Trophoblast cell (in vitro differentiated cells and primary cell): ENCODE measurements around the gene AMER2. TPM values are rescaled to one million over a fixed set of nuclear protein-coding genes. Genes with fewer than 3 reads are reported as not detected.

Experiments used
- DNase-seq, 2 donors: peaks; one replicate each; pipeline ENCODE4 v3.0.0-alpha.2; 2016
- H2AFZ ChIP-seq: 2 replicates; pipeline ENCODE4 v1.6.1; 2013; ENCODE audit warnings: low read length, moderate library complexity, mild to moderate bottlenecking; ENCODE audit not compliant: insufficient read depth, poor library complexity
- H2AK5ac ChIP-seq: 2 replicates; pipeline ENCODE4 v1.6.1; 2013; ENCODE audit warnings: mild to moderate bottlenecking, low read length
- H2BK120ac ChIP-seq: 2 replicates; pipeline ENCODE4 v1.6.1; 2013; ENCODE audit warnings: low read length, mild to moderate bottlenecking, moderate library complexity; ENCODE audit not compliant: insufficient read depth, poor library complexity
- H2BK12ac ChIP-seq: 2 replicates; pipeline ENCODE4 v1.6.1; 2013; ENCODE audit warnings: mild to moderate bottlenecking, low read length, moderate library complexity
- H2BK5ac ChIP-seq: 2 replicates; pipeline ENCODE4 v1.6.1; 2013; ENCODE audit warnings: low read length, low read depth, moderate library complexity, mild to moderate bottlenecking; ENCODE audit not compliant: poor library complexity
- H3K14ac ChIP-seq: 2 replicates; pipeline ENCODE4 v1.6.1; 2013; ENCODE audit warnings: mild to moderate bottlenecking, low read length
- H3K18ac ChIP-seq: 2 replicates; pipeline ENCODE4 v1.6.1; 2013; ENCODE audit warnings: mild to moderate bottlenecking, low read length
- H3K23ac ChIP-seq: 2 replicates; pipeline ENCODE4 v1.6.1; 2013; ENCODE audit warnings: low read length
- H3K27ac ChIP-seq: 2 replicates; pipeline ENCODE4 v1.5.1; 2013; ENCODE audit warnings: low read depth, mild to moderate bottlenecking, inconsistent platforms, low read length, moderate library complexity
- H3K27me3 ChIP-seq: 2 replicates; pipeline ENCODE4 v1.6.1; 2013; ENCODE audit warnings: inconsistent platforms, mild to moderate bottlenecking, low read length, moderate library complexity; ENCODE audit not compliant: insufficient read depth
- H3K36me3 ChIP-seq, 2 experiments: 1 replicate in 1 of 2; 2 replicates in 1 of 2; pipeline ENCODE4 v1.6.1; 2013; ENCODE audit warnings: low read length in 2 of 2, mild to moderate bottlenecking in 2 of 2, moderate library complexity in 1 of 2; ENCODE audit not compliant: insufficient read depth in 2 of 2, control insufficient read depth in 1 of 2
- H3K4ac ChIP-seq: 2 replicates; pipeline ENCODE4 v1.6.1; 2013; ENCODE audit warnings: low read depth, mild to moderate bottlenecking, low read length, moderate library complexity
- H3K4me1 ChIP-seq, 2 experiments: 1 replicate in 1 of 2; 2 replicates in 1 of 2; pipeline ENCODE4 v1.6.1; 2013; ENCODE audit warnings: low read length in 2 of 2, mild to moderate bottlenecking in 2 of 2, moderate library complexity in 1 of 2; ENCODE audit not compliant: insufficient read depth in 2 of 2, control insufficient read depth in 1 of 2
- H3K4me2 ChIP-seq: 2 replicates; pipeline ENCODE4 v1.6.1; 2013; ENCODE audit warnings: inconsistent platforms, mild to moderate bottlenecking, low read length, moderate library complexity
- H3K4me3 ChIP-seq: 2 replicates; pipeline ENCODE4 v1.5.1; 2013; ENCODE audit warnings: mild to moderate bottlenecking, low read depth, low read length, inconsistent platforms
- H3K79me1 ChIP-seq: one replicate; pipeline ENCODE4 v1.6.1; 2013; ENCODE audit warnings: low read length
- H3K79me2 ChIP-seq: 2 replicates; pipeline ENCODE4 v1.6.1; 2013; ENCODE audit warnings: low read length, mild to moderate bottlenecking; ENCODE audit not compliant: control insufficient read depth, insufficient read depth, poor library complexity
- H3K9ac ChIP-seq: 2 replicates; pipeline ENCODE4 v1.6.1; 2013; ENCODE audit warnings: mild to moderate bottlenecking, low read length
- H3K9me3 ChIP-seq: 2 replicates; pipeline ENCODE4 v1.6.1; 2013; ENCODE audit warnings: low read depth, mild to moderate bottlenecking, control low read depth, inconsistent platforms, low read length; ENCODE audit not compliant: insufficient read depth
- H4K12ac ChIP-seq: 2 replicates; pipeline ENCODE4 v1.6.1; 2013; ENCODE audit warnings: low read depth, mild to moderate bottlenecking, low read length, moderate library complexity
- H4K8ac ChIP-seq: 2 replicates; pipeline ENCODE4 v1.6.1; 2013; ENCODE audit warnings: low read depth, mild to moderate bottlenecking, low read length, moderate library complexity
- H4K91ac ChIP-seq: one replicate; pipeline ENCODE4 v1.6.1; 2013; ENCODE audit warnings: low read depth, mild to moderate bottlenecking, low read length, moderate library complexity
- WGBS: extraction: QIAGEN DNeasy Blood & Tissue Kit; methylation state at CpG from one replicate; pipeline ENCODE4 v1.1.7; 2013; ENCODE audit warnings: missing lambda C conversion rate; ENCODE audit not compliant: insufficient read length, insufficient coverage; ENCODE audit errors: extremely low coverage; 5-methylcytosine and 5-hydroxymethylcytosine counted together
- polyA plus RNA-seq: library from polyadenylated mRNA; stranded (reverse); fragments of 200-250 nt; gene quantifications from 2 replicates; pipeline ENCODE4 v1.2.3, GENCODE V29; 2013

AMER2 gene, protein sequence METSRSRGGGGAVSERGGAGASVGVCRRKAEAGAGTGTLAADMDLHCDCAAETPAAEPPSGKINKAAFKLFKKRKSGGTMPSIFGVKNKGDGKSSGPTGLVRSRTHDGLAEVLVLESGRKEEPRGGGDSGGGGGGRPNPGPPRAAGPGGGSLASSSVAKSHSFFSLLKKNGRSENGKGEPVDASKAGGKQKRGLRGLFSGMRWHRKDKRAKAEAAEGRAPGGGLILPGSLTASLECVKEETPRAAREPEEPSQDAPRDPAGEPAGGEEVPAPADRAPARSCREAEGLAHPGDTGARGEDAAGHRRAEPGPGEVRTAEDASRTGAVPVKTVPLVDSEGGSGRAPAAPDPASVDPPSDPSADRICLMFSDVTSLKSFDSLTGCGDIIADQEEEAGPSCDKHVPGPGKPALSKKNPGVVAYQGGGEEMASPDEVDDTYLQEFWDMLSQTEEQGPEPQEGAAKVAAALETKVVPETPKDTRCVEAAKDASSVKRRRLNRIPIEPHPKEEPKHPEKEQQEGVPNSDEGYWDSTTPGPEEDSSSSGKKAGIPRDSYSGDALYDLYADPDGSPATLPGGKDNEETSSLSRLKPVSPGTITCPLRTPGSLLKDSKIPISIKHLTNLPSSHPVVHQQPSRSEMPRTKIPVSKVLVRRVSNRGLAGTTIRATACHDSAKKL
- polyA plus RNA-seq = 0.85 and 1.0 TPM in 2 replicates

DNA sequence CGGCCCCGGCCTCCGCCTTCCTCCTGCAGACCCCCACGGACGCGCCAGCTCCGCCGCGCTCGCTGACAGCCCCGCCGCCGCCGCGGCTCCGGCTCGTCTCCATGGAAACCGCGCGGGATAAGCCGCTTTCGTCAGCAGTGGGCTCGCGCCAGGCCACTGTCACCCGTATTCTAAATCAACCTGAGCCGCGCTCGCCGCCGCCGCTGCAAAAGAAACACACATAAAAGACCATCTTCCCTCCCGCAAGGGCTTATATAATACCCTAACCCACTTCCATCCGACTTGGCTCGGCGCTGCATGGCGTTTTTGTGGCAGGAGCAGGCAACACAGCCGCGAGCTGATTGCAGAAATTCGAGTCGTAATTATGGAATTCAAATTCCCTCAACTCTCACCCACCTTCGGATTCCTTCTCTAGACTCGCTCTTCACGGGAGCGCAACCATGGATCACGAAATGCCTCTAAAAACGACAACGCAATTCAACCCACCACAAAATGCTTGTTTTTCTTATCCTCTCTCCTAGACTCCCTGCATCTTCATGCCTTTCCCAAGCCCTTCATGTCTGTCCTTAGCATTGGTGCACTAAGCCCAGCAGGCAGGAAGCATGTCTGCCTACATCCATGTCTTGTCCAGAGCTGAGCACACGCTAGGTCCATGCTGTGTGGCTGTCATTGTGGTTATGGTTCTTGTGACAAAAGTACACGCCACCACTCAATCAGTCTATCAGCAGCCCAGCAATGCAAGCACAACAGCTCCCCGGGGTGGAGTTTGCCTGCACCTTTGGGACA, at the start of gene AMER2:
AMER2 (minus strand) TSS at position 772 of the 786 bp plus-strand sequence; CDS start at position 103, 669 bp downstream.
- no peak within 1 kb of the TSS for H4K8ac ChIP-seq
- H3K9ac ChIP-seq = peak within 1 kb of the TSS; percentile 14
- H4K91ac ChIP-seq = no peak within 1 kb of the TSS
- H2AK5ac ChIP-seq = no peak within 1 kb of the TSS
- peak; percentile 3 to 39 for DNase-seq
- H3K18ac ChIP-seq = no peak within 1 kb of the TSS
- H3K14ac ChIP-seq = no peak within 1 kb of the TSS
- H2BK120ac ChIP-seq = no peak within 1 kb of the TSS
- H3K27me3 ChIP-seq = peaks cover 3% of the 10 kb centered on the region
- no peak within 1 kb of the TSS for H4K12ac ChIP-seq
- H3K27ac ChIP-seq = no peak within 1 kb of the TSS
- H3K23ac ChIP-seq = no peak within 1 kb of the TSS
- H2BK12ac ChIP-seq = no peak within 1 kb of the TSS
- peaks cover 10% of the 10 kb centered on the region for H3K79me1 ChIP-seq
- H3K4ac ChIP-seq = no peak within 1 kb of the TSS
- peak within 1 kb of the TSS; percentile 49 for H2AFZ ChIP-seq
- peaks cover 2 to 11% of the 10 kb centered on the region in 2 experiments for H3K4me1 ChIP-seq
- H3K4me3 ChIP-seq = peak within 1 kb of the TSS; percentile 68
- WGBS = no CpG with 5 or more reads among the region's 50 CpGs
- H3K79me2 ChIP-seq = peaks cover 4% of the 10 kb centered on the region
- peak within 1 kb of the TSS; percentile 92 for H3K4me2 ChIP-seq
- H3K36me3 ChIP-seq = no peaks in the 10 kb centered on the region
- no peak within 1 kb of the TSS for H2BK5ac ChIP-seq
- H3K9me3 ChIP-seq = peaks cover 5% of the 10 kb centered on the region

DNA sequence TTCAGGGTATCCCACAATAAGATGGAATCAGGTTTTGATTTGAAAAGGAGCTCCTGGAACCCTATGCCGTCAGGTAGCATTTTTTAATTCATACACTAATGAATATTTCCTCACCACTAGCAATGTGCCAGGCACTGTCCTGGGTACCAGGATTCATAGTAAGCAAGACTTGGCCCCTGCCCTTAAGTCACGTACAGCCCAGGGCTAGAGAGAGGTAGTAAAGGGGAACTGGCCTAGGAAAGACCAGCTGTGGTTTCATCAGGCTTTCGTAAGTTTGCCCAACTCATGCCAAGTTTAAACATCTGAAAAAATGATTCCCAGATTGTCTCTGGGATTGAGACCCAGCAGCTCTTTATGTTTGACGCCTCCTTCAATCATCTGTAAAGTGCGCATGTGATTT, 45.9 kb upstream of the AMER2 start:
- Histone ChIP-seq H3K79me2 (no peaks in the 10 kb centered on the region), H3K4ac (no peak overlapping the region), H3K79me1 (no peaks in the 10 kb centered on the region), H3K14ac (no peak overlapping the region), H2BK120ac (no peak overlapping the region), H4K91ac (no peak overlapping the region), H2AFZ (no peak overlapping the region), H3K4me3 (no peak overlapping the region), H3K36me3 (no peaks in the 10 kb centered on the region), H4K8ac (no peak overlapping the region), H2AK5ac (no peak overlapping the region), H3K4me1 (peaks cover 4 to 12% of the 10 kb centered on the region in 2 experiments), H3K9me3 (peaks cover 3% of the 10 kb centered on the region), H3K23ac (no peak overlapping the region), H3K27ac (no peak overlapping the region), H3K27me3 (no peaks in the 10 kb centered on the region), H4K12ac (no peak overlapping the region), H2BK5ac (no peak overlapping the region), H3K4me2 (no peak overlapping the region), H3K9ac (no peak overlapping the region), H2BK12ac (no peak overlapping the region), H3K18ac (no peak overlapping the region)
- no CpG with 5 or more reads among the region's 5 CpGs for WGBS
- DNase-seq = no peak

DNA sequence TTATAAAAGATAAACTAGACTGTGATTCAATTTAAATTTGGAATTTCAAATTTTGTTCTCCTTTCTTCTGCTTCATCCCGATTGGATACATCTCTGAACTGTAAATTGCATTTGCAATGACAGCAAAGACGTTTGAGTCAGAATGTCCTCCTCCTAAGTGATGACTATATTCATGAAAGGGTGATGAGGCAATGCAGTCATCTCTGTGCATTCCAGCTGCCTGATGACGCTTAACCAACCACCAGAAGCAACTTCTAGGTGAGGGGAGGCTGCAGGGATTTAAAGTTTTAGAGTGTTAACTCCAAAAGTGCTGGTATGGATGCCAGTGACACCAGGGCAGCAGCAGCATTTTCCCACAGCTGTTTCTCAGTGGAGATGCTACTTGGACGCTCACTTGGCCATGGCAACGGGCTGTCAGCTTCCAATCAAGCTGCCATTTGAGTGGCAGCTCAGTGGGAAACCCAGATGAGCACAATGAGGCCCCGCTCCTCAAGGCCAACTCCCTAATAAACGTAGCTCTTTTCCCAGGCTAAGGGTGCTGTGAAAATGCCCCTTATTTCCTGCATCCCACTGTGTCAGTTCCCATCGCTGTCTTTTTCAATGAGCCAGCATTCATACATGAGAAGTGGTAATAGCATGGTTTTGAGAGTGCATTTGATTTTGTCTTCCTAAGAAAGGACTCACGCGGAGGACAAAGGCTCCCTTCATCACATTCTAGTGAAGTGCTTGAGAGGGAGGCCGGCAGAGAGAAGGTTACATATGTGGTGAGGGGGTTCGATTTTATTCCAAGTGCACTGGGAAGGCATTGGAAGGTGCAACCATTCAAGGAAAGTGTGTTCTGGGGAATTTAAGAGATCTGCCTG, 45.2 kb upstream of the AMER2 start:
- no peak overlapping the region for H2AK5ac ChIP-seq
- no peak overlapping the region for H3K23ac ChIP-seq

DNA sequence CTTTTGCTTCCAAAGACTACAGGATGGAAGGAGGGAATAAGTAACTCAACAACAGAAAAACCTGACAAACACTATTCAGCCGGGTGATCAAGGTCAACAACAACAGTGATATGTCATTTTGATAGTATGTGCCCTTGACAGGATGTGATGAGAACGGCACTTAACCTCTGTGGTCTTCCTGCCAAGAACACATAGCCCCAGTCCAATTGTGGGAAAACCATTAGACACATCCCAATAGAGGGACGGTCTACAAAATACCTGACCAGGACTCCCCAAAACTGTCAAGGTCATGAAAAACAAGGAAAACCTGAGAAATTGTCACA, 43.1 kb upstream of the AMER2 start:
- no CpG with 5 or more reads among the region's 3 CpGs for WGBS

More for the DNA sequence above, 45.2 kb upstream of the AMER2 start:
- Histone ChIP-seq H4K91ac (no peak overlapping the region), H3K4me3 (no peak overlapping the region), H3K9ac (no peak overlapping the region), H4K8ac (no peak overlapping the region), H3K4me1 (peaks cover 4 to 12% of the 10 kb centered on the region in 2 experiments), H3K27me3 (no peaks in the 10 kb centered on the region), H2BK120ac (no peak overlapping the region), H3K79me1 (no peaks in the 10 kb centered on the region), H2AFZ (no peak overlapping the region), H2BK5ac (no peak overlapping the region), H2BK12ac (peak overlapping the region; percentile 10), H3K18ac (no peak overlapping the region), H3K27ac (no peak overlapping the region), H3K4me2 (no peak overlapping the region), H3K79me2 (no peaks in the 10 kb centered on the region), H3K36me3 (no peaks in the 10 kb centered on the region), H3K4ac (no peak overlapping the region), H3K14ac (no peak overlapping the region), H4K12ac (no peak overlapping the region), H3K9me3 (peaks cover 3% of the 10 kb centered on the region)
- DNase-seq = peak; percentile 34 to 57
- WGBS = no CpG with 5 or more reads among the region's 12 CpGs

More for the DNA sequence above, 43.1 kb upstream of the AMER2 start:
- no peak overlapping the region for H3K4me3 ChIP-seq
- peaks cover 4 to 12% of the 10 kb centered on the region in 2 experiments for H3K4me1 ChIP-seq
- H3K4ac ChIP-seq = no peak overlapping the region
- no peaks in the 10 kb centered on the region for H3K79me2 ChIP-seq
- no peak overlapping the region for H3K23ac ChIP-seq
- H4K91ac ChIP-seq = no peak overlapping the region
- no peaks in the 10 kb centered on the region for H3K36me3 ChIP-seq
- H3K27ac ChIP-seq = no peak overlapping the region
- no peak overlapping the region for H3K18ac ChIP-seq
- H3K14ac ChIP-seq = no peak overlapping the region
- no peak for DNase-seq
- no peak overlapping the region for H2BK5ac ChIP-seq
- H2BK12ac ChIP-seq = no peak overlapping the region
- H3K9ac ChIP-seq = no peak overlapping the region
- no peak overlapping the region for H2AK5ac ChIP-seq
- no peak overlapping the region for H4K8ac ChIP-seq
- no peak overlapping the region for H3K4me2 ChIP-seq
- no peak overlapping the region for H4K12ac ChIP-seq
- peaks cover 3% of the 10 kb centered on the region for H3K9me3 ChIP-seq
- no peaks in the 10 kb centered on the region for H3K79me1 ChIP-seq
- H2BK120ac ChIP-seq = no peak overlapping the region
- no peaks in the 10 kb centered on the region for H3K27me3 ChIP-seq
- no peak overlapping the region for H2AFZ ChIP-seq
